HL-60 (cell line): ENCODE data around the gene ALKBH8.

ENCODE experiments used
- CTCF ChIP-seq: IDR thresholded peaks from one replicate; pipeline ENCODE4 v1.5.1; 2011; ENCODE audit warnings: low read length, control low read depth, inconsistent platforms; ENCODE audit not compliant: insufficient read depth
- POLR2AphosphoS5 ChIP-seq: IDR thresholded peaks from 2 replicates; pipeline ENCODE4 v1.6.1; 2012; ENCODE audit warnings: low read depth
- REST ChIP-seq: IDR thresholded peaks from 2 replicates; pipeline ENCODE4 v1.6.1; 2012; ENCODE audit warnings: low read depth; ENCODE audit not compliant: insufficient replicate concordance

GRCh38 chr11:107538239-107538638 is 27.3 kb downstream of the ALKBH8 start:
- TF ChIP-seq POLR2AphosphoS5 (no peak), CTCF (no peak), REST (no peak)
